HuH-7 (cell line): ENCODE results near the gene C4orf46.

Source experiments
- DNase-seq: peaks from one replicate; pipeline ENCODE4 v3.0.0; 2011; ENCODE audit warnings: low spot score

C4orf46 gene

GRCh38 chr4:158652920-158653319, 18.8 kb downstream of the C4orf46 start:
- no peak for DNase-seq

- no peak for DNase-seq
Observed at GRCh38 chr4:158649111-158649680, 22.5 kb downstream of the C4orf46 start.

- no peak for DNase-seq
Observed at GRCh38 chr4:158644760-158645159, 26.9 kb downstream of the C4orf46 start.

- no peak for DNase-seq
Observed at GRCh38 chr4:158644356-158644755, 27.3 kb downstream of the C4orf46 start.

- no peak for DNase-seq
Observed at GRCh38 chr4:158636619-158637018, 35.1 kb downstream of the C4orf46 start.

- DNase-seq, result no peak
Observed at GRCh38 chr4:158630893-158631292, 40.8 kb downstream of the C4orf46 start.

GRCh38 chr4:158625544-158625943, 46.1 kb downstream of the C4orf46 start:
- DNase-seq, result no peak

- DNase-seq, result peak; percentile 13
Observed at GRCh38 chr4:158624889-158625478, 46.7 kb downstream of the C4orf46 start.

GRCh38 chr4:158622251-158622650, 49.4 kb downstream of the C4orf46 start:
- no peak for DNase-seq

GRCh38 chr4:158621729-158622128, 50.0 kb downstream of the C4orf46 start:
- no peak for DNase-seq

- DNase-seq, result no peak
Observed at GRCh38 chr4:158617956-158618355, 53.7 kb downstream of the C4orf46 start.
